Measurements from ENCODE around the gene LRRC57.

Gene LRRC57

DNA sequence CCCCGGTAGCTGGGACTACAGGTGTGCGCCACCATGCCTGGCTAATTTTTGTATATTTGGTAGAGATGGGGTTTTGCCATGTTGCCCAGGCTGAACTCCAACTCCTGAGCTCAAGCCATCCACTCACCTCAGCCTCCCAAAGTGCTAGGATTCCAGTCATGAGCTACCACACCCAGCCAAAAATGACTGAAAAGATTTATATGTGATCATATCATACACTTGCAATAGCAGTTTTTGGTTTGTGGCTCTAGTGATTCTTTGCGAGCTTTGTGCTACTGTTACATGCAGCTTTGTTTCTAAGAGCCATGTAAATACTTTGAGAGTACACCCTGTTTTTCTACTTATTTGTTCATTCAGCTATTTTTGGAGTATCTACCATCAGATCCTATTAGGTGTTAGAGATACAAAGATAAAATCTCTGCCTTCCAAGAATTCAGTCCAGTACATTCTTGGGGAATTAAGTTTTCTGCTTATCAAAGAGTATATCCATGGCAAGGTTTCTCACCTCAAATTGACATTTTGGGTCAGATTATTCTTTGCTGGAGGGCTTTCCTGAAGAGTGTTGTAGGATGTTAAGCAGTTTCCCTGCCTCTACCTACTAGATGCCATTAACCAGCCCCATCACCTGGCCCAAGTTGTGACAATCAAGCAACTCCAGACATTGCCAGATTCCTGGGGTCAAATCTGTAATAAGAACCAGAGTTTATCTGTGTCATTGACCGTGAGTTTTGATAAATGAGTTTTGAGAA, 38.2 kb downstream of the LRRC57 start:
- DNase-seq, result no peak
- no peaks in the 10 kb centered on the region for H3K27me3 Mint-ChIP-seq (ENCODE audit: low read depth, poor library complexity)
- peaks cover under 1% of the 10 kb centered on the region for H3K4me1 Mint-ChIP-seq
- TF ChIP-seq, protein P1, sequence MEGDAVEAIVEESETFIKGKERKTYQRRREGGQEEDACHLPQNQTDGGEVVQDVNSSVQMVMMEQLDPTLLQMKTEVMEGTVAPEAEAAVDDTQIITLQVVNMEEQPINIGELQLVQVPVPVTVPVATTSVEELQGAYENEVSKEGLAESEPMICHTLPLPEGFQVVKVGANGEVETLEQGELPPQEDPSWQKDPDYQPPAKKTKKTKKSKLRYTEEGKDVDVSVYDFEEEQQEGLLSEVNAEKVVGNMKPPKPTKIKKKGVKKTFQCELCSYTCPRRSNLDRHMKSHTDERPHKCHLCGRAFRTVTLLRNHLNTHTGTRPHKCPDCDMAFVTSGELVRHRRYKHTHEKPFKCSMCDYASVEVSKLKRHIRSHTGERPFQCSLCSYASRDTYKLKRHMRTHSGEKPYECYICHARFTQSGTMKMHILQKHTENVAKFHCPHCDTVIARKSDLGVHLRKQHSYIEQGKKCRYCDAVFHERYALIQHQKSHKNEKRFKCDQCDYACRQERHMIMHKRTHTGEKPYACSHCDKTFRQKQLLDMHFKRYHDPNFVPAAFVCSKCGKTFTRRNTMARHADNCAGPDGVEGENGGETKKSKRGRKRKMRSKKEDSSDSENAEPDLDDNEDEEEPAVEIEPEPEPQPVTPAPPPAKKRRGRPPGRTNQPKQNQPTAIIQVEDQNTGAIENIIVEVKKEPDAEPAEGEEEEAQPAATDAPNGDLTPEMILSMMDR (IDR thresholded peaks at IDR 0.05), result no peak
- H3K27ac Mint-ChIP-seq, result no peak overlapping the region
- H3K9me3 Mint-ChIP-seq, result no peaks in the 10 kb centered on the region
- H3K4me3 Mint-ChIP-seq, result no peak overlapping the region
- peaks cover 35% of the 10 kb centered on the region for H3K36me3 Mint-ChIP-seq (ENCODE audit: low read depth)

DNA sequence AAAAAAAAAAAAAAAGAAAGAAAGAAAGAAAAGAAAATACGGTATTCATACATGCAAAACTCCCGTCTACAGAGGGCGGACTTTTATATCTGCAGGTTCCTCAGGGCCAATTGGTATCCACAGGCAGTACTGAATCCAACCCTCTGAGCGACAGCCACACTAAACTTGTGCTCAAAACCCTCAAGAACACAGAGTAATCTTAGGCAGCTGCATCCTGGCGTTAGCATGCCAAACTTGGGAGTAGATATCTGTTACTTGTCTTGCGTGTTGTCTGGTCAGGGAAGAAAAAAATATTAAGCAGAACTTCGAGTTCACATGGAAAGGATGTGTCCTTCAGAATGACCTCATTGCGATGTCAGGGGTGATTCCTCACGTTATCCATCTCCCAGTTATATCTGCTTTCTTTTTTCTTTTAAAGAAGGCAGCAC, 40.3 kb downstream of the LRRC57 start:
- H3K4me3 Mint-ChIP-seq, result no peak overlapping the region
- DNase-seq, result no peak
- TF ChIP-seq, protein P1 (IDR thresholded peaks at IDR 0.05), result no peak
- no peaks in the 10 kb centered on the region for H3K27me3 Mint-ChIP-seq (ENCODE audit: low read depth, poor library complexity)
- no peaks in the 10 kb centered on the region for H3K9me3 Mint-ChIP-seq
- peaks cover 10% of the 10 kb centered on the region for H3K4me1 Mint-ChIP-seq
- H3K36me3 Mint-ChIP-seq (ENCODE audit: low read depth), result peaks cover 19% of the 10 kb centered on the region
- no peak overlapping the region for H3K27ac Mint-ChIP-seq

DNA sequence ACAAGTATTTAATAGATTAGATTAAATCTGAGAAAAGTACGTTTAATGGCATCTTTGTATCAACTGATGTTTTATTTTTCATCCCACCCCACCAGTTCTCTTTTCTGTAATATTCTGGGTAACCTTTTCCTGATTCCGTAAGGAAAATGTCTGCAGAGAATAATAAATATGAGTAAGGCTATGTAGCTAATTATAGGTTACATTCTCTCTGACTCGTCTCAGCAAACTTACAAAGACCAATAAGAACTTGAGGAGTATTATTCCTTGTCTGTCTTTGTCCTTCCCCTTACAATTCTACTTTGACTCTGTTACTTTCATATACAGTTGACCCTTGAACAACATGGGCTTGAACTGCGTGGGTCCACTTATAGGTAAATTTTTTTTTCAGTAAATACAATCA, 41.1 kb downstream of the LRRC57 start:
- Mint-ChIP-seq H3K27ac (no peak overlapping the region), H3K9me3 (no peaks in the 10 kb centered on the region), H3K27me3 (ENCODE audit: low read depth, poor library complexity) (no peaks in the 10 kb centered on the region), H3K4me3 (no peak overlapping the region), H3K36me3 (ENCODE audit: low read depth) (peaks cover 11% of the 10 kb centered on the region), H3K4me1 (peaks cover 10% of the 10 kb centered on the region)
- DNase-seq, result no peak
- TF ChIP-seq, protein P1 (IDR thresholded peaks at IDR 0.05), result no peak

DNA sequence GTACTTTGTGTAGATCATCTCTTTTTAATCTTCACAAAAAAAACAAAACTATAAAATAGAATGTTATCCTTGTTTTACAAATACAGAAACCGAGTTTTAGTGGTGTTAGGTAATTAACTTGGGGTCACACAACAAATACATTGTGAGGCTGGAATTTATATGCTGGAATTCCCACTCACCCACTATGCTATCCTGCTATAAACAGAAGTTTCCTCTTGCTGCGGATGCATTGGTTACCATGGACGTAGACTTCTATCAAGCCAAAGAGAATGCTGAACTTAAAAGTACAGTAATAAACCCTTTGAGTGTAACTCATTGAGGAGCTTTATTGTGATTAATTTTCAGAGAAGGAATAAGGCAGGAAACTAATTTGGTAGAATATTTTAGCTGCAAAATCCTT, 44.0 kb downstream of the LRRC57 start:
- Mint-ChIP-seq H3K4me3 (no peak overlapping the region), H3K27ac (no peak overlapping the region), H3K9me3 (no peaks in the 10 kb centered on the region), H3K27me3 (ENCODE audit: low read depth, poor library complexity) (no peaks in the 10 kb centered on the region), H3K36me3 (ENCODE audit: low read depth) (peaks cover 6% of the 10 kb centered on the region), H3K4me1 (peaks cover 10% of the 10 kb centered on the region)
- DNase-seq, result no peak
- TF ChIP-seq, protein P1 (IDR thresholded peaks at IDR 0.05), result no peak

DNA sequence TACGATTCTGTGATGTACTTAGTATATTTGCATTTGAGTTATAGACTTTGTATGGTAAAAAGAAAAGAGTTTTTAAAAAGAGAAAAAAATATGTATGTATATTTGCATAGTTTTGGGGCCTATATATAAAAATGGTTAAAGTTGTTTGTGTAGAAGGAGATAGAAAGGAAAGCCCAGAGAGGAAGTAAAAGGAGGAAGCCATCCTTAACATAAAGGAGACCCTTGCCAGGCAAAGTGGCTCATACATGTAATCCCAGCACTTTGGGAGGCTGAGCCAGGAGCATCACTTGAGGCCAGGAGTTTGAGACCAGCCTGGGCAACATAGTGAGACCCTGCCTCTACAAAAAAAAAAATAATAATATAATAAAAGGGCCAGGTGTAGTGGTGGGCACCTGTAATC, 44.8 kb downstream of the LRRC57 start:
- no peak overlapping the region for H3K4me3 Mint-ChIP-seq
- peaks cover 10% of the 10 kb centered on the region for H3K4me1 Mint-ChIP-seq
- no peak for DNase-seq
- TF ChIP-seq, protein P1 (IDR thresholded peaks at IDR 0.05), result no peak
- no peak overlapping the region for H3K27ac Mint-ChIP-seq
- H3K9me3 Mint-ChIP-seq, result no peaks in the 10 kb centered on the region
- peaks cover 6% of the 10 kb centered on the region for H3K36me3 Mint-ChIP-seq (ENCODE audit: low read depth)
- no peaks in the 10 kb centered on the region for H3K27me3 Mint-ChIP-seq (ENCODE audit: low read depth, poor library complexity)

DNA sequence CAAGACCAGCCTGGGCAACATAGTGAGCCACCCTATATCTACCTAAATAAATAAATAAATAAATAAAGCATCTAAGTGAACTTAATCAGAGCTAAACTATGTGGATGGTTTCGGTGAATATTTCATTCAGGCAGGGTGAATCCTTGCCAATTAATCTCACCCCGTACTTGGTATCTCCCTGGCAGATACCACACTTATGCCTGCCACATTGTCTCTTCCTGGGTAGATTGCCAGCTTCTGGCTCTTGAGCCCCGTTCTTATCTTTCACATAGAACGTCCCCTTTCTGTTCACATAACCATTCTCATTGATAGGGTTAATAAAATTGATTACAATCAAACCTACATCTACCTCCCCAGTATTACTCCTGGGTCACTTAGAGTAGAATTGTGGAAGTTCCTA, 46.1 kb downstream of the LRRC57 start:
- DNase-seq, result no peak
- peaks cover 10% of the 10 kb centered on the region for H3K36me3 Mint-ChIP-seq (ENCODE audit: low read depth)
- no peak overlapping the region for H3K4me3 Mint-ChIP-seq
- TF ChIP-seq, protein P1 (IDR thresholded peaks at IDR 0.05), result no peak
- H3K9me3 Mint-ChIP-seq, result no peaks in the 10 kb centered on the region
- no peak overlapping the region for H3K27ac Mint-ChIP-seq
- no peaks in the 10 kb centered on the region for H3K27me3 Mint-ChIP-seq (ENCODE audit: low read depth, poor library complexity)
- H3K4me1 Mint-ChIP-seq, result peaks cover 21% of the 10 kb centered on the region
